GM23338 (cell line): ENCODE data around the gene PRSS21.

Source experiments
- CTCF ChIP-seq, 2 experiments: fragments of 200-600 bp in 1 of 2; sonication (generic) in 1 of 2; conservative IDR thresholded peaks; 2 replicates each; pipeline versions ENCODE4 v1.5.1 to v1.6.1; 2016 to 2017; ENCODE audit warnings: antibody characterized with exemption in 2 of 2, low read depth in 2 of 2, mild to moderate bottlenecking in 2 of 2, moderate library complexity in 1 of 2
- EZH2phosphoT487 ChIP-seq: fragments of 200-600 bp; sonication (generic); IDR thresholded peaks from one replicate; pipeline ENCODE4 v1.8.1; 2018; ENCODE audit warnings: antibody characterized with exemption; ENCODE audit not compliant: unreplicated experiment
- POLR2AphosphoS5 ChIP-seq: IDR thresholded peaks from 2 replicates; pipeline ENCODE4 v1.6.1; 2016; ENCODE audit warnings: antibody characterized with exemption, low read depth
- REST ChIP-seq: IDR thresholded peaks from one replicate; pipeline ENCODE4 v1.6.1; 2018; ENCODE audit warnings: antibody characterized with exemption; ENCODE audit not compliant: unreplicated experiment

GRCh38 chr16:2768403-2769089, 48.5 kb upstream of the PRSS21 start:
- no peak for TF ChIP-seq CTCF (conservative IDR thresholded peaks at IDR 0.05; ENCODE audit: low read depth in 2 of 2)
- no peak for TF ChIP-seq REST
- TF ChIP-seq EZH2phosphoT487: no peak
- TF ChIP-seq POLR2AphosphoS5: no peak
